Measurements from ENCODE around the gene SIX5.

Gene SIX5

DNA sequence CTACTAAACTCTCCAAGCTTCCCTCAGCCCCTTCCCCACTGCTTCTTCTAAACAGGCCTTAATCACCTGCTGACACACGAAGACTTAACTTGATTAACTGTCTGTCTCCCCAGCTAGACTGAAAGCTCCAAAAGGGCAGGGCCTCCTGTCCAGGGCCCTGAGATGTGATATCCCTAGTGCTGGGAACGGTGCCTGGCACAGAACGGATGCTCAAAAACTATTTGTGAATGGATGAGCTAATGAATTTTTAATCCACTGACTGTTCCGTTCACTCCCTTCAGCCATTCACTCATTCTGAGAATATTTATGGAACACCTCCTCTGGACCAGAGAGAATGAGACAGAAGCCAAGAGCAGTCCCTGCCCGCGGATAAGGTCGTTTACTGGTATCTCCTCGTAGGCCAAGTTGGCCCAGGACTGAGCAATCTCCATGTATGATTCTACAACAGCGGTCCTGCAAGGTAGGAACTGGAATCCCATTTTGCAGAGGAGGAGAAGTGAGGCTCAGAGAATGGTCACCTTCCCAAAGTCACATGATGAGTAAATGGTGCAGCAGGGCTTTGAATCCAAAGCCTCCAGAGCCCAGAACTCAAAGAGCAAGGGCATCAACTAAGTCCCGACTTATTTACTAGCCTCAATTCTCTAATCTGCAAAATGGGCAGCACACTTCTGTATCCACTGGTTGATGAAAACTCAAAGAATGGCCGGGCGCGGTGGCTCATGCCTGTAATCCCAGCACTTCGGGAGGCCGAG, 20.2 kb upstream of the SIX5 start:
- POLR2A ChIA-PET = interaction anchor here (1.0 kb wide), 1 partner anchor 10 kb away, joined by 3 read pairs; no protein-coding TSS in a partner anchor
- no peak for DNase-seq (ENCODE audit: extremely low spot score)
- CTCF ChIA-PET = interaction anchor here (1.1 kb wide), 1 partner anchor 20 kb away, joined by 7 read pairs; the partner anchor contains the start of gene SIX5
- no peak for TF ChIP-seq ARNT (IDR thresholded peaks at IDR 0.05)
- TF ChIP-seq HDGF (IDR thresholded peaks at IDR 0.05; ENCODE audit: borderline replicate concordance) = no peak
- TF ChIP-seq SUZ12 (IDR thresholded peaks at IDR 0.05) = no peak
- TF ChIP-seq ELF4 (IDR thresholded peaks at IDR 0.05) = no peak
- TF ChIP-seq FOXA1 (IDR thresholded peaks at IDR 0.05) = no peak
- TF ChIP-seq BHLHE40 (IDR thresholded peaks at IDR 0.05; ENCODE audit: borderline replicate concordance) = no peak
- no peak for TF ChIP-seq TARDBP (IDR thresholded peaks at IDR 0.05)
- TF ChIP-seq L3MBTL2 (conservative IDR thresholded peaks at IDR 0.05) = no peak
- TF ChIP-seq, protein P1, sequence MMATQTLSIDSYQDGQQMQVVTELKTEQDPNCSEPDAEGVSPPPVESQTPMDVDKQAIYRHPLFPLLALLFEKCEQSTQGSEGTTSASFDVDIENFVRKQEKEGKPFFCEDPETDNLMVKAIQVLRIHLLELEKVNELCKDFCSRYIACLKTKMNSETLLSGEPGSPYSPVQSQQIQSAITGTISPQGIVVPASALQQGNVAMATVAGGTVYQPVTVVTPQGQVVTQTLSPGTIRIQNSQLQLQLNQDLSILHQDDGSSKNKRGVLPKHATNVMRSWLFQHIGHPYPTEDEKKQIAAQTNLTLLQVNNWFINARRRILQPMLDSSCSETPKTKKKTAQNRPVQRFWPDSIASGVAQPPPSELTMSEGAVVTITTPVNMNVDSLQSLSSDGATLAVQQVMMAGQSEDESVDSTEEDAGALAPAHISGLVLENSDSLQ (IDR thresholded peaks at IDR 0.05) = no peak
- TF ChIP-seq FOXK2 (IDR thresholded peaks at IDR 0.05) = no peak
- TF ChIP-seq SP1 (IDR thresholded peaks at IDR 0.05) = no peak
- TF ChIP-seq CTBP1 (IDR thresholded peaks at IDR 0.05; ENCODE audit: borderline replicate concordance) = no peak
- TF ChIP-seq LEF1 (IDR thresholded peaks at IDR 0.05; ENCODE audit: borderline replicate concordance) = no peak

DNA sequence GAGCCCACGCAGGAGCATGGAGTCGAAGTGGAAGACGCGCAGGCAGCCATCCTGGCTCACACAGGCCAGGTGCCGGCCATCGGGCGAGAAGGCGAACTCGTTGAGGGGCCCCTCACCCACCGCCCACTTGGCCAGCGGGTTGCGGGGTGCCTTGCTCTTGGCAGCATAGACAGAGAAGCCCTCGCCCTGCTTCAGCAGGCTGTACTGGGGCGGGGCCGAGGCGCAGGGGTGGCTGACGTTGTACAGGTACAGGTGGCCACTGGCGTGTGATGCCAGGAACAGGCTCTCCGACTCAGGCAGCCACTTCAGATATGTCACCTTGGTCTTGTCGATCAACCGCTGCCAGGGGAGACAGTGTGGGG, 17.5 kb upstream of the SIX5 start:
- ChIA-PET CTCF (no interaction called here), POLR2A (interaction anchor here (1.0 kb wide), 1 partner anchor 19 kb away, joined by 3 read pairs; no protein-coding TSS in a partner anchor)
- no peak for DNase-seq (ENCODE audit: extremely low spot score)
- no peak for TF ChIP-seq BHLHE40 (IDR thresholded peaks at IDR 0.05; ENCODE audit: borderline replicate concordance)
- no peak for TF ChIP-seq SUZ12 (IDR thresholded peaks at IDR 0.05)
- TF ChIP-seq TARDBP (IDR thresholded peaks at IDR 0.05) = no peak
- TF ChIP-seq HDGF (IDR thresholded peaks at IDR 0.05; ENCODE audit: borderline replicate concordance) = no peak
- TF ChIP-seq, protein P1 (IDR thresholded peaks at IDR 0.05) = no peak
- no peak for TF ChIP-seq CTBP1 (IDR thresholded peaks at IDR 0.05; ENCODE audit: borderline replicate concordance)
- TF ChIP-seq ZNF384 (IDR thresholded peaks at IDR 0.05) = no peak
- no peak for TF ChIP-seq LEF1 (IDR thresholded peaks at IDR 0.05; ENCODE audit: borderline replicate concordance)
- no peak for TF ChIP-seq NFRKB (IDR thresholded peaks at IDR 0.05)
- TF ChIP-seq FOXM1 (IDR thresholded peaks at IDR 0.05; ENCODE audit: borderline replicate concordance) = no peak
- TF ChIP-seq ELF4 (IDR thresholded peaks at IDR 0.05) = no peak
- no peak for TF ChIP-seq L3MBTL2 (conservative IDR thresholded peaks at IDR 0.05)
- TF ChIP-seq FOXK2 (IDR thresholded peaks at IDR 0.05) = no peak

DNA sequence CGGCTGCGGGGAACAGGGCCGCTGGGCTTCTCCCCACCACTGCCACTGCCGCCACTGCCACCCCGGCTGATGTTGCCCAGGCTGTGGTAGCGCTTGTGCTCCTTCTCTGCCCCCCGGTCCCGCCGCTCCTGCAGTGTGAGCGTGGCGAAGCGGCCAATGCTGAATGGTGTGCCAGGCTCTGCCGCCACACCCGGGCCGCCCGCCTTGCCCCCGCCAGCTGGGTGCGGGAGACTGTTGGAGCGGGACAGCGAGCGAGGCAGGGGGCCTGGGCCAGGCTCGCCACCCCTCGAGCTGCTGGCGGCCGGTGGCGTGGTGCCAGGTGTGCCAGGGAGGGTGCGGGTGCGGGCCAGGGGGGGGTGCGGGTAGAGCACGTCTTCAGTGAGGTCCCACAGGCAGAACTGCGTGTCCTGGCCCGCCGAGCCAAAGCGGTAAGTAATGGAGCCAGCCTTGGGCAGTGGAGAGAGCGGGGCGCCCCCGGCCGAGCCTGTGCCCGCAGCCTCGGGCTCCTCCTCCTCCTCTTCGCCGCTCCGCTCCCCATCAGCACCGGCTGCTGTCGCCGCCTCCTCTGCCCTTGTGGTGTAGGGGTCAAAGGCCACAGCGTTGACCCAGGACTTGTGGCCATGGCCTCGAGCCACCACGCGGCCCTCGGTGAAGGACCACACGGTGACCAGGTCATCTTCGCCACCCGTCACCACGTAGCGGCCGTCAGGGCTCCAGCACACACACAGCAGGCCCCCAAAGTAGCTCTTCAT, 16.9 kb upstream of the SIX5 start:
- CTCF ChIA-PET = no interaction called here
- no peak for DNase-seq (ENCODE audit: extremely low spot score)
- TF ChIP-seq FOXA1 (IDR thresholded peaks at IDR 0.05) (no peak), FOXK2 (IDR thresholded peaks at IDR 0.05) (no peak), SUZ12 (IDR thresholded peaks at IDR 0.05) (no peak), ARNT (IDR thresholded peaks at IDR 0.05) (no peak), NFRKB (IDR thresholded peaks at IDR 0.05) (no peak), BHLHE40 (IDR thresholded peaks at IDR 0.05; ENCODE audit: borderline replicate concordance) (no peak), TARDBP (IDR thresholded peaks at IDR 0.05) (no peak), CTBP1 (IDR thresholded peaks at IDR 0.05; ENCODE audit: borderline replicate concordance) (no peak), LEF1 (IDR thresholded peaks at IDR 0.05; ENCODE audit: borderline replicate concordance) (no peak), ZNF384 (IDR thresholded peaks at IDR 0.05) (no peak), HDGF (IDR thresholded peaks at IDR 0.05; ENCODE audit: borderline replicate concordance) (no peak), FOXM1 (IDR thresholded peaks at IDR 0.05; ENCODE audit: borderline replicate concordance) (no peak), SP1 (IDR thresholded peaks at IDR 0.05) (no peak)
- TF ChIP-seq, protein P1 (IDR thresholded peaks at IDR 0.05) = no peak
- POLR2A ChIA-PET = interaction anchor here (1.0 kb wide), 1 partner anchor 18 kb away, joined by 3 read pairs; no protein-coding TSS in a partner anchor

GRCh38 chr19:45785097-45785496, 16.0 kb upstream of the SIX5 start:
- TF ChIP-seq TARDBP (IDR thresholded peaks at IDR 0.05) (no peak), L3MBTL2 (conservative IDR thresholded peaks at IDR 0.05) (no peak), FOXM1 (IDR thresholded peaks at IDR 0.05; ENCODE audit: borderline replicate concordance) (no peak), FOXK2 (IDR thresholded peaks at IDR 0.05) (no peak), LEF1 (IDR thresholded peaks at IDR 0.05; ENCODE audit: borderline replicate concordance) (no peak), CTBP1 (IDR thresholded peaks at IDR 0.05; ENCODE audit: borderline replicate concordance) (no peak), SUZ12 (IDR thresholded peaks at IDR 0.05) (no peak), SP1 (IDR thresholded peaks at IDR 0.05) (no peak)
- TF ChIP-seq, protein P1 (IDR thresholded peaks at IDR 0.05) = no peak
- DNase-seq (ENCODE audit: extremely low spot score) = no peak
- ChIA-PET POLR2A (interaction anchor here (1.0 kb wide), 1 partner anchor 14 kb away, joined by 4 read pairs; no protein-coding TSS in a partner anchor), CTCF (no interaction called here)

DNA sequence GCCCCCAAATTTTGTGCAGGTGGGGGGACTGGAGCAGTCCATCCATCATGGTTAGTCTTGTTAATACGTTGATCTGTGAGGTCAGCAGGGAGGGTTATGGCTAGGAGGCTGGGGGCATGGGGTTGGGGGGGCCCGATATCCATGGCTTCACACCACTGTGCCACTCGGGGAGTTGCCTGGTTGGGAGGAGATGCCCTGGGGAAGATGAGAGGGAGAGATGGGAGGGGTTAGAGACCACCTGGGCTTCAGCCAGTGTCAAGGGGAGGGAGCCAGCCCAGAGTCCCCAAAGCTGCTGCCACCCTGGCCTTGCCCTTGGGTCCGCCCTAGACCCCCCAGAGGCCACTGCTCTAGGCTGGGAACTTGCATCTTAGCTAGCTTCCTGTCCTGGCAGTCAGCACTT, 15.0 kb upstream of the SIX5 start:
- CTCF ChIA-PET = interaction anchor here (0.6 to 1.2 kb wide), 2 partner anchors 15 to 106 kb away, joined by 4 read pairs; no protein-coding TSS in a partner anchor
- DNase-seq (ENCODE audit: extremely low spot score) = no peak
- TF ChIP-seq ARNT (IDR thresholded peaks at IDR 0.05) = no peak
- no peak for TF ChIP-seq HDGF (IDR thresholded peaks at IDR 0.05; ENCODE audit: borderline replicate concordance)
- TF ChIP-seq CTBP1 (IDR thresholded peaks at IDR 0.05; ENCODE audit: borderline replicate concordance) = no peak
- POLR2A ChIA-PET = no interaction called here

Data from HEK293T (cell line).